Choroid plexus epithelial cell (primary cell): Measurements from ENCODE around the gene ASTN2.

Experiments used
- DNase-seq: peaks from one replicate; pipeline ENCODE4 v3.0.0-alpha.2; 2010; ENCODE audit warnings: low read depth
- H3K4me3 ChIP-seq: 2 replicates; pipeline ENCODE4 v1.5.1; 2011; ENCODE audit warnings: low read depth, mild to moderate bottlenecking, control low read depth, low read length, moderate library complexity
- CTCF ChIP-seq: conservative IDR thresholded peaks from 2 replicates; pipeline ENCODE4 v1.5.1; 2011; ENCODE audit warnings: low read depth, mild to moderate bottlenecking, control low read depth, inconsistent platforms, low read length, moderate library complexity

The ASTN2 gene

GRCh38 chr9:116726602-116727001, 688.3 kb downstream of the ASTN2 start:
- no peak overlapping the region for H3K4me3 ChIP-seq
- DNase-seq, result no peak
- no peak for TF ChIP-seq CTCF

- no peak for TF ChIP-seq CTCF
- no peak overlapping the region for H3K4me3 ChIP-seq
- DNase-seq, result no peak
Measured at GRCh38 chr9:116724123-116724522, 690.7 kb downstream of the ASTN2 start.

GRCh38 chr9:116721944-116722343, 692.9 kb downstream of the ASTN2 start:
- no peak for TF ChIP-seq CTCF
- no peak overlapping the region for H3K4me3 ChIP-seq
- DNase-seq, result no peak

GRCh38 chr9:116721411-116721810, 693.4 kb downstream of the ASTN2 start:
- DNase-seq, result no peak
- no peak overlapping the region for H3K4me3 ChIP-seq
- no peak for TF ChIP-seq CTCF

- no peak for TF ChIP-seq CTCF
- no peak for DNase-seq
- H3K4me3 ChIP-seq, result no peak overlapping the region
Measured at GRCh38 chr9:116720111-116720510, 694.7 kb downstream of the ASTN2 start.

- no peak for TF ChIP-seq CTCF
- no peak overlapping the region for H3K4me3 ChIP-seq
- DNase-seq, result no peak
Measured at GRCh38 chr9:116718111-116718510, 696.7 kb downstream of the ASTN2 start.

- H3K4me3 ChIP-seq, result no peak overlapping the region
- peak; percentile 14 for DNase-seq
- no peak for TF ChIP-seq CTCF
Measured at GRCh38 chr9:116717150-116717549, 697.7 kb downstream of the ASTN2 start.
